Smooth muscle cell (in vitro differentiated cells): Measurements from ENCODE around the gene FBXW8. TPM values are rescaled to one million over a fixed set of nuclear protein-coding genes. Genes with fewer than 3 reads are reported as not detected.

Source experiments
- DNase-seq: peaks from one replicate; lab custom pipeline; 2025; ENCODE audit not compliant: unreplicated experiment; lab: John Stamatoyannopoulos, UW
- H2AFZ ChIP-seq: fragments of 200-600 bp; sonication (generic); 2 replicates; pipeline ENCODE4 v1.6.0; 2016; ENCODE audit warnings: antibody characterized with exemption, low read depth, mild to moderate bottlenecking
- H3F3A ChIP-seq: fragments of 200-600 bp; sonication (generic); 2 replicates; pipeline ENCODE4 v1.6.0; 2017; ENCODE audit warnings: antibody characterized with exemption, low read depth
- H3K27ac ChIP-seq: fragments of 200-600 bp; sonication (generic); 2 replicates; pipeline ENCODE4 v1.5.1; 2016; ENCODE audit warnings: low read depth, mild to moderate bottlenecking
- H3K27me3 ChIP-seq: fragments of 200-600 bp; sonication (generic); 2 replicates; pipeline ENCODE4 v1.6.1; 2016; ENCODE audit warnings: low read depth, mild to moderate bottlenecking
- H3K36me3 ChIP-seq: fragments of 200-600 bp; sonication (generic); 2 replicates; pipeline ENCODE4 v1.5.1; 2016; ENCODE audit warnings: low read depth
- H3K4me1 ChIP-seq: fragments of 200-600 bp; sonication (generic); 2 replicates; pipeline ENCODE4 v1.5.1; 2016; ENCODE audit warnings: low read depth
- H3K4me2 ChIP-seq: fragments of 200-600 bp; sonication (generic); 2 replicates; pipeline ENCODE4 v1.6.0; 2016; ENCODE audit warnings: mild to moderate bottlenecking
- H3K4me3 ChIP-seq: fragments of 200-600 bp; sonication (generic); 2 replicates; pipeline ENCODE4 v1.5.1; 2016; ENCODE audit warnings: mild to moderate bottlenecking
- H3K79me2 ChIP-seq: fragments of 200-600 bp; sonication (generic); 2 replicates; pipeline ENCODE4 v1.6.0; 2016; ENCODE audit warnings: low read depth, mild to moderate bottlenecking
- H3K9ac ChIP-seq: fragments of 200-600 bp; sonication (generic); 2 replicates; pipeline ENCODE4 v1.6.0; 2016; ENCODE audit warnings: low read depth
- H3K9me3 ChIP-seq: fragments of 200-600 bp; sonication (generic); replicated peaks from 2 replicates; pipeline ENCODE4 v1.5.1; 2016; ENCODE audit warnings: low read depth
- H4K20me1 ChIP-seq: fragments of 200-600 bp; sonication (generic); 2 replicates; pipeline ENCODE4 v1.6.0; 2016; ENCODE audit warnings: low read depth
- WGBS: methylation state at CpG from one replicate; pipeline ENCODE4 v1.1.7; 2016; ENCODE audit warnings: low lambda C conversion rate; 5-methylcytosine and 5-hydroxymethylcytosine counted together
- polyA plus RNA-seq: library from polyadenylated mRNA; unstranded; fragments of >200 nt; fragmentation: Nextera tagmentation; extraction: Ambion mirVana; gene quantifications from 2 replicates; pipeline ENCODE4 v1.2.1, GENCODE V29; 2016
- total RNA-seq: library from RNA; depleted of rRNA; stranded (reverse); fragments of >200 nt; gene quantifications from 2 replicates; pipeline ENCODE4 v1.2.3, GENCODE V29; 2014
- TF ChIP-seq, protein P1 (sequence below): fragments of 200-600 bp; sonication (generic); IDR thresholded peaks from 2 replicates; pipeline ENCODE4 v1.5.1; 2017; ENCODE audit warnings: borderline replicate concordance, mild to moderate bottlenecking, antibody characterized with exemption; ENCODE audit not compliant: insufficient read depth, poor library complexity, severe bottlenecking

The FBXW8 gene
- total and polyA plus RNA-seq, 2 experiments from 2014 or later = 16.9 to 18.3 TPM

GRCh38 chr12:116885491-116885890, 25.3 kb upstream of the FBXW8 start:
- 83% methylated on average over 2 of the region's 2 CpGs for WGBS
- H3K27me3 ChIP-seq = peaks cover 56% of the 10 kb centered on the region

GRCh38 chr12:116887244-116887643, 23.5 kb upstream of the FBXW8 start:
- WGBS = 73% methylated on average over 1 of the region's 1 CpG
- H3K9ac ChIP-seq = no peak overlapping the region
- H3K4me1 ChIP-seq = no peaks in the 10 kb centered on the region
- no peak overlapping the region for H3K27ac ChIP-seq
- H3K4me3 ChIP-seq = no peak overlapping the region
- H4K20me1 ChIP-seq = no peaks in the 10 kb centered on the region
- H3K36me3 ChIP-seq = no peaks in the 10 kb centered on the region
- no peaks in the 10 kb centered on the region for H3K9me3 ChIP-seq
- peaks cover 40% of the 10 kb centered on the region for H3K27me3 ChIP-seq
- no peaks in the 10 kb centered on the region for H3K79me2 ChIP-seq
- no peaks in the 10 kb centered on the region for H3F3A ChIP-seq
- no peak overlapping the region for H2AFZ ChIP-seq
- H3K4me2 ChIP-seq = no peak overlapping the region
- TF ChIP-seq, protein P1, sequence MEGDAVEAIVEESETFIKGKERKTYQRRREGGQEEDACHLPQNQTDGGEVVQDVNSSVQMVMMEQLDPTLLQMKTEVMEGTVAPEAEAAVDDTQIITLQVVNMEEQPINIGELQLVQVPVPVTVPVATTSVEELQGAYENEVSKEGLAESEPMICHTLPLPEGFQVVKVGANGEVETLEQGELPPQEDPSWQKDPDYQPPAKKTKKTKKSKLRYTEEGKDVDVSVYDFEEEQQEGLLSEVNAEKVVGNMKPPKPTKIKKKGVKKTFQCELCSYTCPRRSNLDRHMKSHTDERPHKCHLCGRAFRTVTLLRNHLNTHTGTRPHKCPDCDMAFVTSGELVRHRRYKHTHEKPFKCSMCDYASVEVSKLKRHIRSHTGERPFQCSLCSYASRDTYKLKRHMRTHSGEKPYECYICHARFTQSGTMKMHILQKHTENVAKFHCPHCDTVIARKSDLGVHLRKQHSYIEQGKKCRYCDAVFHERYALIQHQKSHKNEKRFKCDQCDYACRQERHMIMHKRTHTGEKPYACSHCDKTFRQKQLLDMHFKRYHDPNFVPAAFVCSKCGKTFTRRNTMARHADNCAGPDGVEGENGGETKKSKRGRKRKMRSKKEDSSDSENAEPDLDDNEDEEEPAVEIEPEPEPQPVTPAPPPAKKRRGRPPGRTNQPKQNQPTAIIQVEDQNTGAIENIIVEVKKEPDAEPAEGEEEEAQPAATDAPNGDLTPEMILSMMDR = no peak
- no peak for DNase-seq

More at GRCh38 chr12:116885491-116885890, 25.3 kb upstream of the FBXW8 start:
- no peaks in the 10 kb centered on the region for H3K79me2 ChIP-seq
- no peak overlapping the region for H3K9ac ChIP-seq
- no peaks in the 10 kb centered on the region for H4K20me1 ChIP-seq
- no peak overlapping the region for H2AFZ ChIP-seq
- H3F3A ChIP-seq = no peaks in the 10 kb centered on the region
- TF ChIP-seq, protein P1 = no peak
- no peaks in the 10 kb centered on the region for H3K36me3 ChIP-seq
- H3K4me1 ChIP-seq = peaks cover 11% of the 10 kb centered on the region
- H3K4me3 ChIP-seq = no peak overlapping the region
- DNase-seq = no peak
- H3K4me2 ChIP-seq = no peak overlapping the region
- H3K9me3 ChIP-seq = no peaks in the 10 kb centered on the region
- H3K27ac ChIP-seq = no peak overlapping the region

- Histone ChIP-seq H4K20me1 (no peaks in the 10 kb centered on the region), H3K4me3 (no peak overlapping the region), H3K27me3 (peaks cover 34% of the 10 kb centered on the region), H3K79me2 (no peaks in the 10 kb centered on the region), H2AFZ (no peak overlapping the region), H3K4me2 (no peak overlapping the region), H3K4me1 (no peaks in the 10 kb centered on the region), H3K9me3 (no peaks in the 10 kb centered on the region), H3K27ac (no peak overlapping the region), H3K36me3 (no peaks in the 10 kb centered on the region), H3F3A (no peaks in the 10 kb centered on the region), H3K9ac (no peak overlapping the region)
- no peak for DNase-seq
- 88% methylated on average over 6 of the region's 6 CpGs for WGBS
- TF ChIP-seq, protein P1 = no peak
These were observed 22.9 kb upstream of the FBXW8 start for GRCh38 chr12:116887897-116888296.

- Histone ChIP-seq H3F3A (no peaks in the 10 kb centered on the region), H4K20me1 (no peaks in the 10 kb centered on the region), H3K9me3 (no peaks in the 10 kb centered on the region), H3K9ac (no peak overlapping the region), H3K79me2 (no peaks in the 10 kb centered on the region), H3K27me3 (peaks cover 11% of the 10 kb centered on the region), H3K4me1 (no peaks in the 10 kb centered on the region), H3K4me2 (no peak overlapping the region), H3K36me3 (no peaks in the 10 kb centered on the region), H2AFZ (no peak overlapping the region), H3K27ac (no peak overlapping the region), H3K4me3 (no peak overlapping the region)
- TF ChIP-seq, protein P1 = no peak
- no peak for DNase-seq
- 98% methylated on average over 2 of the region's 2 CpGs for WGBS
These were observed 20.4 kb upstream of the FBXW8 start for GRCh38 chr12:116890330-116890729.
